Heart left ventricle (tissue), 13 donors: ENCODE results near the gene GTSE1.

Experiments used
- CTCF ChIP-seq, 12 donors: fragments of 200-600 bp; sonication (generic) in 4 of 12; IDR thresholded peaks; one replicate each; pipeline versions ENCODE4 v1.5.0 to v1.8.0; 2018 to 2022; ENCODE audit warnings: antibody characterized with exemption in 12 of 12, mild to moderate bottlenecking in 5 of 12
- POLR2A ChIP-seq, 2 donors: fragments of 450-650 bp; IDR thresholded peaks; one replicate each; pipeline ENCODE4 v1.6.1; 2017; ENCODE audit warnings: antibody characterized with exemption in 2 of 2, mild to moderate bottlenecking in 2 of 2, moderate library complexity in 2 of 2
- donor health status: ischemic (EF 13 %, LVEDD 7.1; RV severe dilation, severe dysfunction).
- donor health status: DM: no; HTN: yes; CAD: no.
- donor health status: DM: no; HTN: no; CAD: no.
- donor health status: ischemic (EF 25% LVEDD 6.9; RV normal size, moderate dysfunction).
- donor health status: ischemic (EF 25% LVEDD 5.7; RV mildly dilated, moderate dysfunction).
- donor health status: ischemic (EF 35%, LVEDD 5.7; RV mildly dilated, moderate dysfunction).
- donor health status: nonischemic (EF 11% LVEDD 7.7; RV severe dilation, severe dysfunction).
- donor health status: DM: yes; HTN: yes; CAD: no.
- donor health status: PGD.
- donor health status: ischemic (EF 29% LVEDD 5.4; RV normal size, mild dysfunction).
- donor health status: nonischemic (EF 23%, LVEDD 6.1; RV moderate dilation, normal function).

GRCh38 chr22:46348099-46348695, 51.5 kb downstream of the GTSE1 start:
- TF ChIP-seq CTCF (IDR thresholded peaks at IDR 0.05) (no peak), POLR2A (IDR thresholded peaks at IDR 0.05) (no peak)
